Occipital lobe (tissue), 2 donors: Measurements from ENCODE around the gene ENPP1. TPM values are rescaled to one million over a fixed set of nuclear protein-coding genes. Genes with fewer than 3 reads are reported as not detected.
"Not testable (repeated sequence)": the region's sequence is repeated elsewhere in the genome, so short reads cannot be mapped to it uniquely, and the experiment has no call there.

Experiments used
- DNase-seq: peaks from one replicate; lab custom pipeline; 2025; lab: John Stamatoyannopoulos, UW
- total RNA-seq: library from RNA; depleted of rRNA; stranded (reverse); fragments of >200 nt; gene quantifications from one replicate; pipeline ENCODE4 v1.2.3, GENCODE V29; 2014

Gene ENPP1
- total RNA-seq, 1 donor from 2014 or later: 0.47 TPM

DNA sequence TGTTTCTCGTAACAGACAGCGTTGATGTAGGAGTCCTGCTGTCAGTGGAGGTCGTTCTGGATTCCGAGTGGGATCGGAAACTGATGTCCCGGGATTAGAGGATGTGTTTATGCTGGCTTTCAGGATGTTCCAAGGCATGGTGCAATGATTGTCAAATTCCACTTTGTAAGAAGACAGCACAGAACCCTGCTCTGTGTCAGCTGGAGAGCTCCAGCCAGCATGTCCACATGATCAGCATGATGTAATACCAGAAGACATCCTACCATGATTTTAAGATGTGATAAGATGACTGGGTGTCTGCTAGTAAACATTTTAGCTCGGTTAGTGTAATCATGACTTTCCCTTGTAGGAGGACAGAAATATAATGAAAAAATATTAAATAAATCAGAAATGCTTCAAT is 20.3 kb downstream of the ENPP1 start:
- DNase-seq: no peak

DNA sequence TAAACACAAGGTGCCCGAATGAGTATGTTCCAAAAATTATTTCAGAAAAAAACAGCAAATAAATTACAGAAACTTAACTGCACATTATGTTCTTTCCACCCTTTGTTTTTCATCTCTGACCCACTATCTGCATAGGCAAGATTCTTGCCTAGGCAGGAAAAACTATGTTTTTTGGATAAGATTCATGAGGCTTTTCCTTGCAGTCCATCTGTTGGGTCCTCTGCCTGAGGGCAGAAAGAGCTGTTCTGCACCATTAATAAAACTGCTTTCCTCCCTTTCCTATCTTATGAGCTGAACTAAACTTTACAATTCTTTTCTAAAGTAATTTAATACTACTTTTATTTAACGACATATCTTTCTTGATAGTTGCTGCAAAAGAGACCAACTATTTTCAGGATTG is 21.1 kb downstream of the ENPP1 start:
- no peak for DNase-seq

GRCh38 chr6:131831392-131831791 is 23.6 kb downstream of the ENPP1 start:
- DNase-seq: no peak

DNA sequence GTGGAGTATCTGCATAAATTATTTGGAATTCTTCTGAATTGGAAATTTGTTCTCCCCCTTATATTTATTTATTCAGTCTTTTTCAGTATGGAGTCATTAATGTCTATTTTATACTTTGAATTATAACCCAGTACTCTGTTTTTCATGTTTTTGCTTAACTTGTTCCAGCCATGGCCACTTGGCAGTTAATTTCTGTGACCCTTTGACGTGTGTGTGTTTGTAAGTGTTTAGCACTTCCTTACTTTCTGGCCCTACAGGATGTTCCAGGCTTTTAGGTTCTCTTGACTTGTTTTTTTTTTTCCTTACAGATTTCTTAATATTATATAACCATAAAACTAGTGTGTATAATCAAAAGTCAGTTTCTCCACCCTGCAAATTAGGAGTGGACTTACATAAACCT is 24.1 kb downstream of the ENPP1 start:
- no peak for DNase-seq

DNA sequence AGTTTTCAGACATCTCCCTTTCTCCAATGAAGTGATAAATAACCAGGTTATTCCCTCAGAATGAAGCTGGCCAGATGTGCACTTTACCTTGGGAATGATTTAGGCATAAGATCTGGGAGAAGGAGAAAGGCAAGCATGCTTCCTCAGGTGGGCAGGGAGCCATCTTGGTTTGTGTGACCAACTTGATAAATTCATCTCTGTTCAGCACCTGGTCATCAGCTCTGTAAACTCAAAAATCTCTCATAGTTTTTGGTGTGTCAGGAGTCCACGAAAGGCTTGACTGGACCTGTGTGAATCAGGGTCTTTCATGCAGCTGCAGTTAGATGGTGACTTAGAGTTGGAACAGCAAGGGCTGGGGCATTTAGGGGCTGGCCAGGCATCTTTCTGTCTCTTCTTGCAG is 24.5 kb downstream of the ENPP1 start:
- no peak for DNase-seq

DNA sequence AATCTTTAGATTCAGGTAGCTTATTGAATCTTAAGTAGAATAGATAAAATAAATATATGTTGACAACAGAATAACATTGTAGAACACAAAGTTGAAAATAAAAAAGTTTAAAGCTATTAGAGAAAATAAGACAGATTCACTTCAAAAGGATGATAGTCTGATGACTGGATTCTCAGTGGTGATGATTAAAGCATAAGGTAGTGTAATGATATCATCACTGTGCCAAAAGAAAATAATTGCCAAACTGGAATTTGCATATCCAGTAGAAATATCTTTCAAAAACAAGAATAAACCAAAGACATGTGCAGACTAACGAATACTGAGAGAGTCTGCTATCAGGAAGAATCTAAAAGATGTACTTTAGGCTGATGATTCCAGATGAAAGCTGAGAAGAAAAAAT is 30.2 kb downstream of the ENPP1 start:
- no peak for DNase-seq

GRCh38 chr6:131839388-131839787 is 31.6 kb downstream of the ENPP1 start:
- DNase-seq: no peak

DNA sequence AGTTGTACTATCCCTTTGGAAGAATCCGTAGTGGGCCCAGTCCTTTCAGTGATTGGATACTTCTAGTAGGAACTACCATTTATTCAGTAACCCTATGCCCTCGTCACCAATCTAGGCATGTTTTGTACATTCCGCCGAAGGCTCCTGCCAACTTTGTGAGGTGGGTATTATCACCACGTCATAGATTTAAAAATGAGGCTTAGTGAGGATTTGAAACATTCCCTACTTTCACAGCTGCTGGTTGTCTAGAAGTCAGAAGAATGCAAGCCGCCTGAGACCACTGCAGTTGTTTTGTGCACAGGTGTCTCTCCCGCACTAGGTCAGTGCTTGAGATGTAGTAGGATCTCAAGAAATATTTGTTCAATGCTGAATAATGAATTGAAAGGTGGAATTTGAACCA is 32.6 kb downstream of the ENPP1 start:
- no peak for DNase-seq

- no peak for DNase-seq
These were observed 33.2 kb downstream of the ENPP1 start for GRCh38 chr6:131840936-131841583.

- DNase-seq: no peak
These were observed 35.9 kb downstream of the ENPP1 start for GRCh38 chr6:131843768-131844167.

DNA sequence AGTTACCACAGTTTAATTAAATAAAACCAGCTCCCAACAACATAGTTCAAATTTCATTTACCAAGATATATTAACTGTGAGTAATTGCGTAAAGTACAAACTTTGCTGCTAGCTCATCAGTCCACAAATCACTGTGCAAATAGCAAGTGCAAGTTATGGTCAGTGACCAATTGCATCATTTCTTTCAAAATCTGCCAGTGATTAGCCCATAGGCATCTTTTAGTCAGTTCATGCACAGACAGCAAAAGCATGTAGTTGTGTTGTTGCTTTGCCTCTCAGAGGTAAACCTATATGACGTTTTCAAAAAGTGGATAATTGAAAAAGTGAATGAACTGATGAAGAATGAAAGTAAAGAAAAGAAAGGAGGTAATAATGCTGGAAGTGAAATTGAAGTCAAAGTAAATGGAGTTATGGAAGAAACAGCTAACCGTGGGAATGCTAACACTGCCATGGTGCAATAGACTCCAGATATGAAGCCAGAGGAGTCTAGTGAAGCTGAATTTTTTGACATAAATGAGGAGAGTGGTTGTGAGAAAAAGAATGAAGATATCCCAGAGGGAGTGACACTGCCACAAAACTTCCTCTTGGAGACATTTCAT is 36.5 kb downstream of the ENPP1 start:
- no peak for DNase-seq

DNA sequence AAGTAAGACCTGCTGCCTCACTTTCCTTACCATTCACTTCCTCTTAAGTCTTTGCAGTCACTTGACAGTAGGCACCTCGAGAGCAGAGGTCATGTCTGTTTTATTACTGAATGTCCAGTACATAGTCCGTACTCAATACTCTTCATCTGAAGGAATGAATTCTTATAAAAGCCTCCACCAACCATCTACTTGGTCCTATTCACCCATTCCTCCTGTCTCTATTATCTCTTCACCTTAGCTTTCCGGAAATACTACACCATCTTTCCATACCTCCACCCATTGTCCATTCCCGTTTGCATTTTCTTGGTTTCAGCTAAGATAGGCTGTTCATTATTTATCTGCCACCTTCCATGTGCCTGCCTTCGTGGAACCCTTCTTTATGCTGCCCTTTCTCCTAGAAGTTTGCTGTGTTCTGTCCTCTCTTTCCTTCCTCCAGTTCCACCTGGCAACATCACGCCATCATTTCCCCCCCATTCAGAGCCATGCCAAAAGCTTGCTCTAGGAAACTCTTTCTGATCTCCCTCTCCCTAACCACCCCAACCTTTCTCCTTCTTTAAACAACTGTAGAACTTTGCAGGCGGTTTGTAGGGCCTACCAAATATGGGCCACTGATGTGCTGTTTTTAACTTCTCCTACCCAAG is 38.3 kb downstream of the ENPP1 start:
- no peak for DNase-seq

DNA sequence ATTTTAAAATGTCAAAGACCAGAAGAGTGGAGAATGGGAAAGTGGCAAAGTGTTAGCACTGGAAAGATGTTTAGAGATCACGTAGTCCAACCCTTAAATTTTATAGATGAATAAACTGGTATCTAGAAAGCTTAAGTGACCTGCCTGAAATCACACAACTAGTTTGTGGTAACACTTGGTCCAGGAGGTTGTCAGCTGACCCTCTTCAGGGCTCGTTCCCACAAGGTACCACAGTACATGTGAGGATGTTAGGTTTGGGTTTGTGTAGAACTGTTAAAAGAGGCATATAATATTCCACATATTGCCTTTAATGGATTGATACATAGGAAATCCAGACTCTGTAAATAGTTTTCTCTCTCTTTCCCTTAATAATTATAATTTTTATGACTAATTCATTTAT is 39.1 kb downstream of the ENPP1 start:
- DNase-seq: no peak

DNA sequence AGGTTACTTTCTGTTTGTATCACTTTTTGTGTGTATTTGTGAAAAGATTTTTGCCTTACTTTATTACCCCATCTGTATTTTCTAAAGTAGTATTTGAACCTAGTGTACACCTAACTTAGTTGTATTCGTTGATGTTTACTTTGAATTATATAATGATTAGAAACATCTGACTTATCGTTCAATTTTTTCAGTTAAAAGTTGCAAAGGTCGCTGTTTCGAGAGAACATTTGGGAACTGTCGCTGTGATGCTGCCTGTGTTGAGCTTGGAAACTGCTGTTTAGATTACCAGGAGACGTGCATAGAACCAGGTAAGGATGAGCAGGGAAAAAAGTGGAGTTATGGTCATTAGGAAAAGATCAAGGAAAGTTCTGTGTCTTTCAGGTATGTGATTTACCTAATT is 42.0 kb downstream of the ENPP1 start:
- no peak for DNase-seq

DNA sequence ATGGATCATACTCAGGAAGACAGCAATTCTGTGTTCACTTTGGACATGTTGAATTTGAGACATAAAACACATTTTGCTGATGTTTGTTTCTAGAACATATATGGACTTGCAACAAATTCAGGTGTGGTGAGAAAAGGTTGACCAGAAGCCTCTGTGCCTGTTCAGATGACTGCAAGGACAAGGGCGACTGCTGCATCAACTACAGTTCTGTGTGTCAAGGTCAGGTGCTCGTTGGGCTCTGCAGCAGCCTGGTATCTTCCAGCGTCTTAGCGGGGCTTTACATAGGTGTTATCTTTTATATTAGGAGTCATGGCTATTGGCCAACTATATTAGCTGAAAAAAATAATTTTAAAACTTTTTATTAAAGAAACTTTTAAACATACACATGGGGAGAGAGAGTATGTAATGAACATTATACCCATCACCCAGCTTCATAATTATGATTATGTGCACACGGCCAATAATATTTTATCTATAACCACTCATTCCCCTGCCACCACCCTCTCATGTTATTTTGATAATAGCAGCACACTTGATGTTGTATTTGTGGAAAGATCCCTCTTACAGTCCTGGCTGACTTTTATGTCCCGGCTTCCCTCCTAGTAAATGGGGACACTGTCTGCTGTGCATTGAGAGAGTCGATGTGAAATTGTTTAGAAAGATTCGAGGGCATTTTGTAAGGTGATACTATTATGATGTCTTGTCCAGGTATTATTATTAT is 43.4 kb downstream of the ENPP1 start:
- no peak for DNase-seq

- DNase-seq: no peak
These were observed 44.4 kb downstream of the ENPP1 start for GRCh38 chr6:131852200-131852599.

DNA sequence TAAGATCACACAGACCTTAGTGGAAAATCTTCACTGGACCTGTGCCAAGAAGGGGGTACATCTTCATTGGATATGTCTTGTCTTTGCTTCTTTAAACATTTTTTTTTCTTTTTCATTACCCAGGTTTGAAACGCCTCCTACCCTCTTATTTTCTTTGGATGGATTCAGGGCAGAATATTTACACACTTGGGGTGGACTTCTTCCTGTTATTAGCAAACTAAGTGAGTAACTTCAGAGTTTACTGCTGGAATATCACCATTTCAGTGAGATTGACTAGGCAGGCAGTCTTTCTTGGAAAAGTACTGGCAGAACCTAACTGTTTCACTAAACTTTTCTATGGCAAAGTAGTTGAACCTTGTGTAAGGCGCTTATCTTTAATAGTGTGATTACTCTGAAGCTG is 47.0 kb downstream of the ENPP1 start:
- DNase-seq: no peak

- no peak for DNase-seq
These were observed 51.1 kb downstream of the ENPP1 start for GRCh38 chr6:131858765-131859415.

- not testable (repeated sequence) for DNase-seq
These were observed 51.8 kb downstream of the ENPP1 start for GRCh38 chr6:131859658-131860057.

- DNase-seq: no peak
These were observed 53.6 kb downstream of the ENPP1 start for GRCh38 chr6:131861381-131861780.

DNA sequence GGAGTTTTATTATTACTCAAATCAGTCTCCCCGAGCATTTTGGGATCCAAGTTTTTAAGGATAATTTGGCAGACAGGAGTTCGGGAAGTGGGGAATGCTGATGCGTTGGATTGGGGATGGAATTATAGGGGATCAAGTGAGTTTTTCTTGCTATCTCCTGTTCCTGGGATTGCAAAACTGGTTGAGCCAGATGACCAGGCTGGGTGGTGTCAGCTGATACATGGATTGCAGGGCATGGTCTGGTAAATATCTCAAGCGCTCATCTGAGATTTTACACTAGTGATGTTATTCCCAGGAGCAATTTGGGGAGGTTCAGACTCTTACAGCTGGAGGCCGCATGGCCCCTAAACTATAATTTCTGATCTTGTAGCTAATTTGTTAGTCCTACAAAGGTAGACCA is 54.7 kb downstream of the ENPP1 start:
- DNase-seq: no peak

- DNase-seq: no peak
These were observed 59.9 kb downstream of the ENPP1 start for GRCh38 chr6:131867744-131868143.
